NCI-H2196 (cell line): Measurements from ENCODE around the gene MCL1.

Source experiments
- DNase-seq: peaks from one replicate; lab custom pipeline; 2025; ENCODE audit not compliant: unreplicated experiment; lab: John Stamatoyannopoulos, UW

The MCL1 gene

DNA sequence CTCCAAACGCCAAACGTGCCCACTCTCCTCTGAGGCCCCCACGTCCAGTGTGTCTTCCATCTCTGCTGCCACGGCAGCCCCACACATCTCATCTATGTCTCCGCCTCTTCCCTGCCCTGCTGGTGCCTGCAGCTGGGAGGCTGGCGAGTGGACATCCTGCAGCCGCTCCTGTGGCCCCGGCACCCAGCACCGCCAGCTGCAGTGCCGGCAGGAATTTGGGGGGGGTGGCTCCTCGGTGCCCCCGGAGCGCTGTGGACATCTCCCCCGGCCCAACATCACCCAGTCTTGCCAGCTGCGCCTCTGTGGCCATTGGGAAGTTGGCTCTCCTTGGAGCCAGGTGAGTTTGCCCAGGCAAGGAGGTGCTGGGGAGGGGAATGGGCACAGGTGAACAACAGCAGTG lies 21.6 kb downstream of the MCL1 start:
- DNase-seq: no peak

DNA sequence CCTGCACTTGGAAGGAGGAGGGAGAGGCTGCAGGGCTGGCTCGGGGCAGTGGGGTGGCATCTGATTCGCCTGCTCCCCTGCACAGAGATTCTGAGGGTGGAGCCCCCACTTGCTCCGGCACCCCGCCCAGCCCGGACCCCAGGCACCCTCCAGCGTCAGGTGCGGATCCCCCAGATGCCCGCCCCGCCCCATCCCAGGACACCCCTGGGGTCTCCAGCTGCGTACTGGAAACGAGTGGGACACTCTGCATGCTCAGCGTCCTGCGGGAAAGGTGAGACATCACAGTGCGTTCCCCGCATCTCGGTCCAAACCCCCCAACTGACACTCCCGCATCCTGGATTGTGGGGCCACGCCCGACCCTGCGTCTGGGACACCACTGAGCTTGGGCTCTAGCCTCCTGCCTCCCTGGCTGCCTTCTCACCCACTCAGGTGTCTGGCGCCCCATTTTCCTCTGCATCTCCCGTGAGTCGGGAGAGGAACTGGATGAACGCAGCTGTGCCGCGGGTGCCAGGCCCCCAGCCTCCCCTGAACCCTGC lies 22.3 kb downstream of the MCL1 start:
- DNase-seq: no peak

DNA sequence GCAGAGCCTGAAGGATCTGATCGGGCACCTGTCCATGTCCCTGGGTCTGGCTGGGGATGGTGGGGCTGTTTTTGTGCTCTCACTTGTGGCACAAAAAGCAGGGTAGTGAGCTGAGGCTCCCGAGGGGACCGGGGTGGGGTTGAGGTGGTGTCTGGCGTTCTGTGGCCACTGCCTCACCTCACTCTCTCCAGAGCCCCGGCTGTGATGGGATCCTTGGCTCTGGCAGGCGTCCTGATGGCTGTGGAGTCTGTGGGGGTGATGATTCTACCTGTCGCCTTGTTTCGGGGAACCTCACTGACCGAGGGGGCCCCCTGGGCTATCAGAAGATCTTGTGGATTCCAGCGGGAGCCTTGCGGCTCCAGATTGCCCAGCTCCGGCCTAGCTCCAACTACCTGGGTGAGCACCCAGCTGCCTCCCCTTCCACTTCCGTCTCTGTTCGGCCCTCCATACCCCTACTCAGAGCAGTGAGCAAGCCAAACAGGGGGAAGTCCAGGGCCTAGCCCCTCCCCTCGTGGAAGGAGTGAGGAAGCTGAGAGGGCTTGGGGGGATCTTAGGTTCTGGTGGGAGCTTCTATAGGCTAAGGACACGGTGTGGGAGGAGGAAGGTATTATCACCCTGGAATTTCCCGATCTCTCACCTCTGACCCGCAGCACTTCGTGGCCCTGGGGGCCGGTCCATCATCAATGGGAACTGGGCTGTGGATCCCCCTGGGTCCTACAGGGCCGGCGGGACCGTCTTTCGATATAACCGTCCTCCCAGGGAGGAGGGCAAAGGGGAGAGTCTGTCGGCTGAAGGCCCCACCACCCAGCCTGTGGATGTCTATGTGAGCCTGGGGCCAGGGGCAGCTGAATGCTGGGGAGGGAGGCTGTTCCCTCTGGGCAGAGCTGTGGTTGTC lies 23.2 kb downstream of the MCL1 start:
- DNase-seq: no peak

DNA sequence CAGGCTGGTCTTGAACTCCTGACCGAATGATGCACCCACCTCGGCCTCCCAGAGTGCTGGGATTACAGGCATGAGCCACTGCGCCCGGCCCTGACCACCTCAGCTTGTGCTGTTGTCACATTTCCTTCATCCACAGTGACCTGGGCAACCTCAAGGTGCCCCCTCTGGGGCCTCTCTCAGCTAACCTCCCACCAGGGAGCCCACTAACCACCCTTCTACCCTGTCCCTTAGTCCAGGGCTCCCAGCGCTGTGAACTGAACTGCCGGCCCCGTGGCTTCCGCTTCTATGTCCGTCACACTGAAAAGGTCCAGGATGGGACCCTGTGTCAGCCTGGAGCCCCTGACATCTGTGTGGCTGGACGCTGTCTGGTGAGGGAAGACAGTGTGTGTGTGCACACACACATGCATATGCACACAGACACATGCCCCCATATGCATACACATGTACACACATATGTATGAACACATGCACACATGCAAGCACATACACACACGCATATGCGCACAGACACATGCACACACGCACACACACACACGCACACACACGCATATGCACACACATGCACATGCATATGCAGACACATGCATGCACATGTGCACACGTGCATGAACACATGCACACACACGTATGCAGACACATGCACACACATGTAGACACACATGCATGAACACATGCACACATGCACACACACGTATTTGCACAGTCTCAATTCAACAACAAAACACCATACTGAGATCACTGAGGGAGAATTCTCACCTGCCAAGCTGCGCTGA lies 24.0 kb downstream of the MCL1 start:
- DNase-seq: no peak

DNA sequence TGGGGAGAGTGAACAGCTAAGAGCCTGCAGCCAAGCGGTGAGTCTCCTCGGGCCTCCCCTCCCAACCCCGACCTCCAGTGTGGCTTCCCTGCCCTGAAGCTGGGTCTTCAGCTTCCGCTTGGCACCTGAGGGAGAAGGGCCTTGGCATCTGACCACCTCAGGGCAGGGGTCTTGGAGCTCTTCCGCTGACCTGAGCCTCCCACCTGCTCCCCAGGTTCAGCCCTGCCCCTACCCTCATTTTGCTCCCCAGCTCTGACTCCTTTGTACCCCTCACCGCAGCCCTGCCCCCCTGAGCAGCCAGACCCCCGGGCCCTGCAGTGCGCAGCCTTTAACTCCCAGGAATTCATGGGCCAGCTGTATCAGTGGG lies 25.3 kb downstream of the MCL1 start:
- no peak for DNase-seq

DNA sequence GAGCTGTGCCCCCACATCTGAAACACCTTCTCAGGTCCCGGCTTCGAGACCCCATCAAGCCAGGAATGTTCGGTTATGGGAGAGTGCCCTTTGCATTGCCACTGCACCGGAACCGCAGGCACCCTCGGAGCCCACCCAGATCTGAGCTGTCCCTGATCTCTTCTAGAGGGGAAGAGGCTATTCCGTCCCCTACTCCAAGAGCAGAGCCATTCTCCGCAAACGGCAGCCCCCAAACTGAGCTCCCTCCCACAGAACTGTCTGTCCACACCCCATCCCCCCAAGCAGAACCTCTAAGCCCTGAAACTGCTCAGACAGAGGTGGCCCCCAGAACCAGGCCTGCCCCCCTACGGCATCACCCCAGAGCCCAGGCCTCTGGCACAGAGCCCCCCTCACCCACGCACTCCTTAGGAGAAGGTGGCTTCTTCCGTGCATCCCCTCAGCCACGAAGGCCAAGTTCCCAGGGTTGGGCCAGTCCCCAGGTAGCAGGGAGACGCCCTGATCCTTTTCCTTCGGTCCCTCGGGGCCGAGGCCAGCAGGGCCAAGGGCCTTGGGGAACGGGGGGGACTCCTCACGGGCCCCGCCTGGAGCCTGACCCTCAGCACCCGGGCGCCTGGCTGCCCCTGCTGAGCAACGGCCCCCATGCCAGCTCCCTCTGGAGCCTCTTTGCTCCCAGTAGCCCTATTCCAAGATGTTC lies 25.9 kb downstream of the MCL1 start:
- DNase-seq: no peak

DNA sequence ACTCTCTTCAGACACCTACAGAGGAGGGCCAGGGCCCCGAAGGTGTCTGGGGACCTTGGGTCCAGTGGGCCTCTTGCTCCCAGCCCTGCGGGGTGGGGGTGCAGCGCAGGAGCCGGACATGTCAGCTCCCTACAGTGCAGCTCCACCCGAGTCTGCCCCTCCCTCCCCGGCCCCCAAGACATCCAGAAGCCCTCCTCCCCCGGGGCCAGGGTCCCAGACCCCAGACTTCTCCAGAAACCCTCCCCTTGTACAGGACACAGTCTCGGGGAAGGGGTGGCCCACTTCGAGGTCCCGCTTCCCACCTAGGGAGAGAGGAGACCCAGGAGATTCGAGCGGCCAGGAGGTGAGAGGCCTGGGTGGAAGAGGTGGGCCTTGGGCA lies 26.5 kb downstream of the MCL1 start:
- DNase-seq: no peak

DNA sequence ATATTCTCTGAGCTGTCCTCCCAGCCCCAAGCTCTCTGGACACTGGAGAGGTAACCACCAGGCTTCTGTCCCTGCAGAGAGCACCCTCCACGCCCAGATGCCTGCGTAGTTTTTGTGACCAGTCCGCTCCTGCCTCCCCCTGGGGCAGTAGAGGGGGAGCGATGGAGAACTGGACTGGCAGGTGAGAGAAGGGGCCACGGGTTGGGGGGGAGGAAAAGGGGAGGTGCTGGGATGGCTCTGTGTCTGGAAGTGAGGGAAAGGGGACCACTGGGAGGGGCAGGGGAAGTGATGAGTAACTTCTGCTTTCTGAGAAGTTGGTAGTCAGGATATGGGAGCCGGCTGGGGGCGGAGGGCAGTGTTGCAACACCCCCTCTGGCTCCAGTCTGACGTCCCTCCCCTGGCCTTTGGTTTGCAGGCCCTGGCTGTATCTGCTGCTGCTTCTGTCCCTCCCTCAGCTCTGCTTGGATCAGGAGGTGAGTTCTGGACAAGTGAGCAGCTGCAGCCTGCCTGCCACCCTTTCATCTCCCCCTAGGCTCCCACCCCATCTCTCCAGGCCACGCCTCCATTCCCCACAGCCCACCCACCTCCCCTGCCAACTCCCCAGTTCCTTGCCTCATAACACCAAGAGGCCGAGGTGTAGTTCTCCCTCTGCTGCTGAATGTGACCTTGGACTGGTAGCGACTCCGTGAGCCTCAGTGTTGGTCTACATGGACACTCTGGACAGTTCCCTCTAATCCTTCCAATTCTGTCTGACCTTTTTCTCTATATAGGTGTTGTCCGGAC lies 27.1 kb downstream of the MCL1 start:
- DNase-seq: no peak

DNA sequence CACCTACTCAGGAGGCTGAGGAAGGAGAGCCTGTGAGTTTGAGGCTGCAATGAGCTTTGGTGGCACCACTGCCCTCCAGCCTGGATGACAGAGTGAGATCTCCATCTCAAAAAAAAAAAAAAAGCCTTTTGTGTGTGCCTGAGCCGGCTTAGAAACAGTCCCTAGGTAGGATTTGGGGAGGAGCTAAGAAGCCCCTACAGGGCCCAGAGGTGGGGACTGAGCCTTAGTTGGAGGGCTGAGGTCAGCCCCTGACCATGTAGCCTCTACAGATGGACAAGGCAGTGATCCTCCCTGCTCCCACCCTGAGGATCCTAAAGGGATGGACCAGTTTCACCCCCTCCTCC lies 27.7 kb downstream of the MCL1 start:
- no peak for DNase-seq

DNA sequence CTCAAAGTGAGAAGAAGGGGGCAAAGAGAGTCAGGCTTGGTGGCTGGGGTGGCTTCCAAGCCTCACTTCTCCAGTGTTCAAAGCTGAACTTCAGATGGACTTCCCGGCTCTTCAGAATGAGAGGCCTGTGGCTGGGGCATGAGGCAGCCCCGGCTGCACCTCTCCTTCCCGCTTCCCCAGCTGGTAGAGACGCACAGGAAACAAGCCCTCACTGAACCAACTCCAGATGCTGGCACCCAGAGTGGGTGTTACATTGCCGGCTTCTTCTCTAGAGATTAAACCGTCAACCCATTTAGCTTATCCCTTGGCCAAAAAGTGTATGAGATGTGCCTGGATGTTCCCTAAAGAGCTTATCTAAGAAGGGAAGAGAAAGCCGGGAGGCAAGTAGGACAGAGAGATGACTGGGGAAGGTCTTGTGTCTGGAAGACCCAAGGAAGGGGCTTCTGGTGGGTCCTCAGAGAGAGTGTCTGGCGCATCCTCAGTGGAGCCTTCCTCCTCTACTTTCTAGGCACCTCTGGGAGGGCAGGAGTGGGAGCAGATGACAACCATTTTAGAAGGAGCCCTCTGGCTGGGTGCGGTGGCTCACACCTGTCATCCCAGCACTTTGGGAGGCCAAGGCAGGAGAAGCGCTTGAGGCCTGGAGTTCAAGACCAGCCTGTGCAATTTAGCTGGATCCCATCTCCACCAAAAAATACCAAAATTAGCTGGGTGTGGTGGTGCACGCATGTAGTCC lies 28.2 kb downstream of the MCL1 start:
- DNase-seq: no peak

DNA sequence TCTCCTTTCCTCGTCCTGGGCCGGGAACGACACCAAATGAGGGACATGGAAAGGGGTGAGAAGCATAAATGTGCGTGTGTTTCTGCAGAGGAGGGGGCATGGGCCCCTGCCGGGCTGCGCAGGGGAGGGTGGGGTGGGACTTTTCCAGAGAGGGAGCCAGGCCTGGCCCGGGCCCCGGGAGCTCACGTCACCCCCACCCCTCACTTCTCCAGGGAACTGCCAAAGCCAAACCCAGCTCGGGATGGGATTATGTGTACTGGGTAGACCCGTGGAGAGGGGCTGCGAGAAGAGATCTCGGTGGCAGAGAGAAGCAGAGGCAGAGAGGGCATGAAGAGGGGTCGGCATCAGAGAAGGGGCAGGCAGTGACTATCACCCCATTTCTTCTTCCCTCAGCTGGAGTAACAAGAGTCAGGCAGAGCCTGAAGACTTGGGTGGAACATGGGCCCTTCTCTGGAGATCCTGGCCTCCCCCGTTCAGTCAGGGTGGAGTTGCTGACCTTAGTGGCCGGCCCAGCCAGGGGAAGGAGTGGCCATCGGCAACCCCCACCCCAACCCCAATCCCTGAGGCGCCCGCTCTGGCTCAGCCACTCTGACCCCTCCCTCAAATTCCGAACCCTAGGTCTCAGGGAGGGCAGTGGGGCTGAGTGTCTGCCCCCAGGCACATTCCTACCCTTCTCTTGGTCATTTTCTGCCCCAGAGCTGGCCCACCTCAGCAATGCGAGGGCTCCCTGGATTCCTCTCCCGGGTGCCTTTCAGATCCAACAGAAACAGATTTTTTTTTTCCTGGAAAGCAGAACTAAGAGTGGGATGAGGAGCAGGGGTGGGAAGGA lies 29.0 kb downstream of the MCL1 start:
- no peak for DNase-seq

DNA sequence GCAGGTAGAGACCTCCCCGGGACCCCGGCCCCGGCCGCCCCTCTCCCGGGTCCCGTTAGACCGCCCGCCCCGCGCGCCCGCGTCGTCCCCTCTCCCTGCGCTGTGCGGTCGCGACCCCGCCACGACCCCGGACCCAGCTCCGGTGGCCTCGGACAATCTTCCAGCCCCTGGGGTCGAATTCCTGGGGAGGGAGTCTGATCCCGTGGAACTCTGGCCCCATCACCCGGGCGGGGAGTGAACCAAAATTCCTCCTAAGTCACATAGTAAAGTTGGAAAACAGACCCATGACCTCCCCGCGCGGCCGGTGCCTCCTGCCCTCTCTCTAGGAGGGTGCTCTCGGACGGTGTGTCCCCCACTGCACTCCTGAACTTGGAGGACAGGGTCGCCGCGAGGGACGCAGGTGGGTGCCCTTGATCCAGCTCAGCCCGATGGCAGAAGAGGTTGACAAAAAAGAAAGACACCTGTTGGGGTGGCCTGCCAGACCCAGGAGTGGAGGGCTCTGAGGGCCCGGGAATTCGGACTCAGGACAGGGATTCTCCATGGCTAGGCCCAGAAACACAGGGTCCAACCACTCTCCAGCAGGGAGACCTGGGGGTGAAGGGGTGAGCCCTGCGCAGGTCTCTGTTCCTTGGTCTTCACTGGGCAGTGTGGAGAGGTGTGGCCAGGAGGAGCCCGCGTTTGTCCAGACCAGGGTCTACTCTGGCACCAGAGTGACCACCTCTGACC lies 29.8 kb downstream of the MCL1 start:
- no peak for DNase-seq

DNA sequence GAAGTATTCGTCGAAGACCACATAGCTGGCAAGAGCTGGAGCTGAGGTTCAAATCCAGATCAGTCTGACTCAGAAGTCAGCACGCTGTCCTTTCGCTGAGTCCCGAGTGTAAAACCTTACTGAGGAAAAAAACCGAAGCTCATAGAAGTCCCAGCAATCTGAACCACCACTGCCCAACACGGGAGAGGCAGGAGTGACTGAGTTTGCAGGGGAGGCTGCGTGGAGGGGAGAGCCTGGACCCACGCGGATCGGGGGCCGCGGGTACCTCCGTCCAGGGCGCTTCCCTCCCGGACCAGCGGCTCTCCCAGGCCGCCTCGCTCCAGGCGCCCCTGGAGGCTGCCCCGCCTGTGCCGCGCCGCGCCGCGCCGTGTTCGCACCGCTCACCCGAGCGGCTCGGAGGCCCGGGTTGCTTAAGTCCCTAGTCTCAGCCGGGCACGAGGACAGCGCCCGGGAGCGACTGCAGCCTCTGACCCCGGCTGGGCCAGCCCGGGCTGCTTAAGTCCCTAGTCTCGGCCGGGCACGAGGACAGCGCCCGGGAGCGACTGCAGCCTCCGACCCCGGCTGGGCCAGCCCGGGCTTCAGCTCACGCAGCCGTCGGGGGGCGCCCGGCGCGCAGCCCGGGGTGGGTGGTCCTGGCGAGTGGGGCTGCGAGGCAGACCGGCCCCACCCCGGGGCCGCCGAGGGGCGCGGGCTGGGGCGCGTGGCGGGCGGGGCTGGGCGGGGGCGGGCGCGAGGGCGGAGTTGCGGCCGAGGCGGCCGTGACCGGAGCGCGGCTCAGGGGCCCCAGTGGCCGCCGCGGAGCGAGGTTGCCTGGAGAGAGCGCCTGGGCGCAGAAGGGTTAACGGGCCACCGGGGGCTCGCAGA lies 30.5 kb downstream of the MCL1 start, which contains the start of gene ADAMTSL4:
Gene ADAMTSL4 (plus strand): TSS at position 777 of the 864 bp plus-strand sequence. CDS start 2,881 bp downstream, outside the sequence.
- peak; percentile 43 for DNase-seq

DNA sequence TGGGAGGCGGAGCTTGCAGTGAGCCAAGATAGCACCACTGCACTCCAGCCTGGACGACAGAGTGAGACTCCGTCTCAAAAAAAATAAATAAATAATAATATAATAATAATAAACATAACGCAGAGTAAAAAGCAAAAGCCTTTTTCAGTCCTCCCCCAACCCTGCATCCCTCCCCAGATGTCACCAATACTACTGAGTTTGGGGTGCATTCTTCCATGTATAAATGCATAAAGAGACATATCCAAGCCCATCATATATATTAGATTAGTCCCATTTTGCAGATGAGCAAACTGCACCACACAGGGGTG lies 31.1 kb downstream of the MCL1 start:
- no peak for DNase-seq

DNA sequence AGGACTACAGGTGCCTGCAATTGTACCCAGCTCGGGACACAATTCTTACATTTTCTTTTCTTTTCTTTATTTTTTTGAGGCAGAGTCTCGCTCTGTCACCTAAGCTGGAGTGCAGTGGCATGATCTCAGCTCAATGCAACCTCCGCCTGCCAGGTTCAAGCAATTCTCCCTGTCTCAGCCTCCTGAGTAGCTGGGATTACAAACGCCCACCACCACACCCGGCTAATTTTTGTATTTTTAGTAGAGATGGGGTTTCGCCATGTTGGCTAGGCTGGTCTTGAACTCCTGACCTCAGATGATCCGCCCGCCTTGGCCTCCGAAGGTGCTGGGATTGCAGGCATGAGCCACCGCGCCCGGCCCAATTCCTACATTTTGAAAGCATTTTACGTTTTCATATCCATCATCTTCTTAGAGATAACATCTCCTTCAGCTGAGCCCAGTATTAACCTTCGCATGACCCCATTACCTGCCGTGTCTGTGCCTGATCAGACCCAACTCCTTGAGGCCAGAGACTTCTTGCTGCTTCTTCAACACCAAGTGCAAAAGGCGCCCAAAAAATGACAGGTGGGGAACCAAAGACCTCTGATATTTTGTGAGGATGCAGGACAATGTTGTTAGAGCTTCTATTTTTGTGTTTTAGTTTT lies 33.0 kb downstream of the MCL1 start:
- DNase-seq: no peak

DNA sequence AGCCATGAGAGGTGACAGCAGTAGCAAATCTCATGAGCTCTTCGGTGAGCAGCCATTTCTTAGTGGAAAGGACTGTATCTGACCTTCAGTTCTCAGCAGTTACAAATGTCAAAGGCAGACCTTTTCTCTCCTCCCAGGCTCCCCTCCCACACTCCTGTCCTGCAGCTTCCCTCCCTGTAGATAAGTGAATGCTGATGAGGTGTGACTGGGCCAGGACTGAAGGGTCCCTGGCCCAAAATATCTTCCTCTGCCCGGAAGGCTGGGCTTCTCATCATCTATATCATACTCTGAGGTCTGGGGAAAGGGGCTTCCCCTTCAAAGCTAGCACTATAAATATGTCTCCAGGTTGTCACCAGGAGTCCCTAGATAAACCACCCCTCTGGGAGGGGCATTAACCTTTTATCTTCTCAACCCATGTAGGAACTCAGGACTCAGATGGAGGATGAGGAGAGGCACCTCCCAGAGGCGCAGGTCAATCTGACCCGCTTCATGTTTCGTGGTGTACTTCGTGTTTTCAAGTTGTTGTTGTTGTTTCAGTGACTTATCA lies 33.9 kb downstream of the MCL1 start:
- DNase-seq: no peak

DNA sequence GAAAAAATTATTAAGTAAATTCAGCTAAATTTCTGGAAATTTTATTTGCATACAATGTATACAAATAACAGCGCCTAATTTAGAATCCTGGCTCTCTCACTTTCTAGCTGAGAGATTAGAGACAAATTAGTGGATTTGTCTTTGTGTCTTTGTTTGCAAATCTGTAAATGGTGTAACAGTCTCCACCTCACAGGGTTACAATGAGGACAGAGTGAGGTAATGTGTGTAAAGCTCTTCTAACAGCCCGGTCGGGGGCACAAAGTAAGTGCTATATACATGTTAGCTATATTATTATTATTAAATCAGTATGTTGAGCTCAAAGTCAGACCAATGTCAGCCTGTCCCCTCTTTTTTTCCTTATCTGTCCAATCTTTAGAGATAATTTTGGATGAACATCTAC lies 35.2 kb downstream of the MCL1 start:
- peak; percentile 35 for DNase-seq
